ES-I3 (cell line): Measurements from ENCODE around the gene PCIF1.
A peak's percentile ranks its signal among the peaks of the same experiment; 100 is the strongest.

Experiments
- H3K36me3 ChIP-seq: 2 replicates; pipeline ENCODE4 v1.6.1; 2013; ENCODE audit warnings: mild to moderate bottlenecking, low read length, control low read depth, moderate library complexity; ENCODE audit not compliant: insufficient read depth
- H3K4me1 ChIP-seq: 2 replicates; pipeline ENCODE4 v1.6.1; 2013; ENCODE audit warnings: mild to moderate bottlenecking, control low read depth, low read length; ENCODE audit not compliant: insufficient read depth
- H3K9ac ChIP-seq: 2 replicates; pipeline ENCODE4 v1.6.1; 2013; ENCODE audit warnings: low read depth, mild to moderate bottlenecking, low read length, moderate library complexity
- H3K9me3 ChIP-seq: 2 replicates; pipeline ENCODE4 v1.6.1; 2013; ENCODE audit warnings: mild to moderate bottlenecking, low read length, moderate library complexity; ENCODE audit not compliant: control insufficient read depth, insufficient read depth

The PCIF1 gene

DNA sequence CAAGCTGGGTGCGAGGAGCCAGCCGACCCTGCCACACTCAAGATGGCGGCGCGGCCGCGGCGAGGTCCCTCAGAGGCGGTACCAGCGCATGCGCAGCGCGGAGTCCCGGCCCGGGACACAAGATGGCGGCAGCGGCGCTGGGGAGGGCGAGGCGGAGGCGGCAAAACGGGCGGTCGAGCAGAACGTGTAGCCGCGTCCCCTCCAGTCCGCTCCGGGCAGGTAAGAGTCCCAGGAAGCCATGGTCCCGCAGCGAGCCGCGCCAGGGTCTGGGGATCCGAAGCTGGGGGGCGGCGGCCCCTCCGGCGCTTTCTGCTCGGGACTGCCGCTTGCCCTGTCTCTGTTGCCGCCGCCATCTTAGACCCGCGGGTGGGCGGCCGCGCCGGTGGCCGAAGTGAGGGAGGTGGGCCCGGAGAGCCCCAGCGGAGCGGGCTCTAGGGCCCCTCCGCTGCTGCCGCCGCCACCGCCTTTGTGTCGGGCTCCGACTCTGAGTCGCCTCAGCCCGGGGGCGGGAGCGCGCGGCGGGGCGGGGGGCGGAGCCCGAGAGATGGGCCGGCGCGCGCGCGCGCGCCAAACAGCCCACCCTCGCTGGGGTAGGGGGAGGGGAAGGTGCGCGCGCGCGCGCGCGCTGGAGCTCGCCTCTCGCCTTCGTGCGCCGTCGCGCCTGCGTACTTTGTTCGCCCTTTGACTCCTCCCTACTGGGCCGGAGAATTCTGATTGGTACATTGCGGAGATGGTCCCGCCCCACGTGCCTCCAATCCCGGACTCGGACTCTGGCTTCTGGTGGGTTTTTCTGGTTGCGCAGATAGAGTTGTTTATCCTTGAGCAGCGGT, at the start of gene PCIF1:
TSS of gene PCIF1 (plus strand) at position 98 of the 830 bp plus-strand sequence. CDS start 4,317 bp downstream, outside the sequence.
- Histone ChIP-seq H3K9ac (peak within 1 kb of the TSS; percentile 98), H3K4me1 (peaks cover 17% of the 10 kb centered on the region), H3K9me3 (no peaks in the 10 kb centered on the region), H3K36me3 (peaks cover 3% of the 10 kb centered on the region; the same call in 1 of the 2 replicates)

DNA sequence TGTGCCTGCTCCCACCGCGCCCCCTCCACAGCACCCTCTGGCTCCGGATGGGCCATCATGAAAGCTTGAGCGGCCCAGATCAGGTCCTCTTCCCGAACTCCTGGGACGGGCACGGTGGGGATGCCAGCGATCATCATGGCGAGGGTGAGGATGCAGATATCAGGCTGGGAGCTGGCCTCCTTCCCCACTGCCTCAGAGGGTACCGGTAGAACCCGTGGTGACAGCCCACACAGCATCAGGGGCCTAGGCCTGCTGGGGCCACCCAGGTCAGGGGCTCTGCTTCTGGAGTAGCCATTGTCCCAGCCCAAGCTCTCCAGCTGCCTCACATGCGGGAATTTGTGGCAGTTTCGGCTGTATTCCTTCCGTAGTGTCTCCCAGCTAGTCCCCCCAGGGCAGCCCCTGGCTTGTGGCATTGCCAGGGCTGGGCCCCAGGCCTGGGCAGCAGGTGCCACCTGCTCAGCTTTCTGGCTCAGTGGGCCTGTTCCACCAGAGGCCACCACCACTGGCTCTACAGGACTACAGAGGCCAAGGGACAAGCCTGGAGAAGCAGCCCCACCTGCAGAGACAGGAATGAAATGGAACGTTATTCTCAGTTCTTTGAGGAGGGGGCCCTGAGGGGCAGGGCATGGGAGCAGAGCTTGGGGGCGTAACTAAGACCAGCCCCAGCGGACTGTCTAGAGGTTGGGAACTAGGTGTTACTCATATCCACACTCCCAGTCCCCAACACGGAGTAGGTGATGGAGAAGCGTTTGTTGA, 47.7 kb upstream of the PCIF1 start:
- H3K9me3 ChIP-seq, result no peaks in the 10 kb centered on the region
- peaks cover 3% of the 10 kb centered on the region; the same call in 1 of the 2 replicates for H3K36me3 ChIP-seq
- no peak overlapping the region for H3K9ac ChIP-seq
- H3K4me1 ChIP-seq, result no peaks in the 10 kb centered on the region

DNA sequence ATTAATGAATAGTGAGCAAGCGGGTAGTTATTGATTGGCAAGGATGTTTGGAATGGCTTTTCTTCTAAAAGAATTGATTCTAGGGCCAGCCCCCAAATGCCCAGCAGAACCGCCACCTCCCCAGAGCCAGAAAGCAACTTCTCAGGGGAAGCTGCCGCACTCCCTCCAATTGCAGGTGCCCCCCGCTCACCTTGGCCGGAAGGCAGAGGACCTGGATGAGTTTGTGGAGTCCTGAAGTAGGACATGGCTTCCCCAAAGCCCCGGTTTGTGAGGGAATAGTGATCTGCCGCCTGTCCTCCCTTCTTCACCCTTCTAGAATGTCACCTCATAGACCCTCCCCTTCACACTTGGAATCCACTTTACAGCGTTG, 47.2 kb upstream of the PCIF1 start, which contains the start of gene SPATA25:
TSS of gene SPATA25 (minus strand) at position 277 of the 370 bp plus-strand sequence. CDS start at position 245, 32 bp downstream.
- peaks cover 3% of the 10 kb centered on the region; the same call in 1 of the 2 replicates for H3K36me3 ChIP-seq
- no peaks in the 10 kb centered on the region for H3K9me3 ChIP-seq
- no peak within 1 kb of the TSS for H3K9ac ChIP-seq
- H3K4me1 ChIP-seq, result no peaks in the 10 kb centered on the region

DNA sequence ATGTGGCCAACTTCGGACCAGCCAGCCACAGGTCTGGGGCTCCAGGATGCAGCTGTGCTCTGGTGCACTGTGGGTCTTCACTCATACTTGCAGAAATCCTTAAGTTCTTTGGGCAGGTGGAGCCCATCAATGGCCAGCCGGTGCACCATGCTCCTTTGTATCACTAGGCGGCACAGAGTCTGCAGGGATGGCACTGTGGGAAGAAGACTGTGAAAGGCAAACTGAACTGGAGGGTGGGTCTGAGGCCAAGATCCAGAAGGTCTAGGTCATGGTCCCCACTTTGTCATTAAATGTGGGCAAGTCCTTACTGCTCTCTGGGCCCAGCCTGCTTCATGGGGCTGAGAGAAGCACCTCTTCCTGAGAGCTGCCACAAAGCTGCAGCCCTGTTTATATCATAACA, 45.8 kb upstream of the PCIF1 start:
- no peaks in the 10 kb centered on the region for H3K4me1 ChIP-seq
- no peaks in the 10 kb centered on the region; the same call in 1 of the 2 replicates for H3K36me3 ChIP-seq

DNA sequence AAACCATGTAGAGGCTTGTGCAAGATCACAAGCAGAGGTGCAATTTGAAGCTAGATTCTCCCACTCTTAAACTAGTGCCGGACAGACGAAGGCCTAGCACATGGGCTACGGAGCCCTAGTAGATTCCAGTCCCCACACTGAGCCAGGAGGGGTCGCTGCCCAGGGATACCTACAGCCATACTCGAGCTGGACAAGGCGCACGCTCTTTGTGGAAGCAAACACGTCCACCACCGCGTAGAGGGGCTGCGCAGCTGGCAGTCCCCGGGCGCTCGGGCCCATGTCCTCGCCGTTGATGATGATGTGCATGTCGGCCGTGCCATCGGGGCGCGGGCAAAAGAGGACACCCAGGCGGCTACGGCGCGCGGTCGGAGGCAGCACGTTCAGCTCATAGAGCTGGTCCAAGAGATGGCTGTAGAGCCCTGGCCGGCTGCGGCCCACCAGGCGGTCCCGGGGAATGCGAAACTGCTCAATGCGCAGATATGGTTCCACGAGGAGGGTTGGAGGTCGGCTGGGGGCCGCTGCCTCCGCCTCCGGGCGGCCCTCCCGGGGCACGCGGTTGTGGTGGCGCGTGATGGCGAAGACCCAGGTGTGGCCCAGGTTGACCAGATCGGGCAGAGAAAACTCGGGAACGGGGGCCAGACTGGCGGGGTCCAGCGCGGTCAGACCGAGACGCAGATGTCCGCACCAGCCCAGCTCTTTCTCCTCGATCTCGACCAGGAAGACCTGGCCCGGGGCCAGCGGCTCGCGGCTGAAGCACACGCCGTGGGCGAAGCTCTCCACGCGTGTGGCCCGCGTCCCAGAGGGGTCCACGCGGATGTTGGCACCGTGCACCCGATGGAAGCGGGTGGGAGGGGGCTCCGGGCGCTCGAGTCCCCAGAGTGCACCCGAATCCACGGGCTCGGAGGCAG, 44.2 kb upstream of the PCIF1 start:
- H3K4me1 ChIP-seq, result no peaks in the 10 kb centered on the region
- peaks cover 3% of the 10 kb centered on the region; the same call in 1 of the 2 replicates for H3K36me3 ChIP-seq
- H3K9me3 ChIP-seq, result no peaks in the 10 kb centered on the region
- H3K9ac ChIP-seq, result peak overlapping the region; percentile 76

More for the DNA sequence above, 45.8 kb upstream of the PCIF1 start:
- no peak overlapping the region for H3K9ac ChIP-seq
- no peaks in the 10 kb centered on the region for H3K9me3 ChIP-seq

DNA sequence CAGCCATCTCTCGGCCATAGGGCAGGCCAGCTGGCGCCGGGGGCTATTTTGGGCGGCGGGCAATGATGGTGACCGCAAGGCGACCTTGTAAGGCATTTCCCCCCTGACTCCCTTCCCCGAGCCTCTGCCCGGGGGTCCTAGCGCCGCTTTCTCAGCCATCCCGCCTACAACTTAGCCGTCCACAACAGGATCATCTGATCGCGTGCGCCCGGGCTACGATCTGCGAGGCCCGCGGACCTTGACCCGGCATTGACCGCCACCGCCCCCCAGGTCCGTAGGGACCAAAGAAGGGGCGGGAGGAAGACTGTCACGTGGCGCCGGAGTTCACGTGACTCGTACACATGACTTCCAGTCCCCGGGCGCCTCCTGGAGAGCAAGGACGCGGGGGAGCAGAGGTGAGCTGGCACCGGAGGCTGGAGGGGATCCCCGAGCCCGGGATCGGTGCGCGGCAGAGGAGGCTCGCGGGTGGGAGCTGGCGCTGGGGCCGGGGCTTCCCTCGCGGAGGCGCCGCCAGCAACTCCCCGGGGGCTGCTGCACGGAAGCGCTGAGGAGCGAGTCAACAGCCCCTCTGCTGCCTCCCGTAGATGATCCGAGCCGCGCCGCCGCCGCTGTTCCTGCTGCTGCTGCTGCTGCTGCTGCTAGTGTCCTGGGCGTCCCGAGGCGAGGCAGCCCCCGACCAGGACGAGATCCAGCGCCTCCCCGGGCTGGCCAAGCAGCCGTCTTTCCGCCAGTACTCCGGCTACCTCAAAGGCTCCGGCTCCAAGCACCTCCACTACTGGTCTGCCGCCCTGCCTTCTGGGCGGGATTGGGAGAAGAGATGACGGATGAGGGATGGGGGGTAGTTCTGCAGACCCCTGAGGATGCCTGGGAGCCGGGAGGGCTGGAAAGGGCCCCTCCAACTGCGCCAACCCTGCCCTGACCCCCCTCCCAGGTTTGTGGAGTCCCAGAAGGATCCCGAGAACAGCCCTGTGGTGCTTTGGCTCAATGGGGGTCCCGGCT, 43.2 kb upstream of the PCIF1 start, which contains the start of the genes CTSA and NEURL2:
TSS of gene CTSA (plus strand) at position 351 of the 999 bp plus-strand sequence. CDS start at position 585, 234 bp downstream.
TSS of gene NEURL2 (minus strand) at position 224 of the 999 bp plus-strand sequence. CDS start at position 7, 217 bp downstream.
- Histone ChIP-seq H3K9ac (peak within 1 kb of the TSS; percentile 76), H3K9me3 (no peaks in the 10 kb centered on the region), H3K4me1 (no peaks in the 10 kb centered on the region), H3K36me3 (peaks cover 3% of the 10 kb centered on the region; the same call in 1 of the 2 replicates)

DNA sequence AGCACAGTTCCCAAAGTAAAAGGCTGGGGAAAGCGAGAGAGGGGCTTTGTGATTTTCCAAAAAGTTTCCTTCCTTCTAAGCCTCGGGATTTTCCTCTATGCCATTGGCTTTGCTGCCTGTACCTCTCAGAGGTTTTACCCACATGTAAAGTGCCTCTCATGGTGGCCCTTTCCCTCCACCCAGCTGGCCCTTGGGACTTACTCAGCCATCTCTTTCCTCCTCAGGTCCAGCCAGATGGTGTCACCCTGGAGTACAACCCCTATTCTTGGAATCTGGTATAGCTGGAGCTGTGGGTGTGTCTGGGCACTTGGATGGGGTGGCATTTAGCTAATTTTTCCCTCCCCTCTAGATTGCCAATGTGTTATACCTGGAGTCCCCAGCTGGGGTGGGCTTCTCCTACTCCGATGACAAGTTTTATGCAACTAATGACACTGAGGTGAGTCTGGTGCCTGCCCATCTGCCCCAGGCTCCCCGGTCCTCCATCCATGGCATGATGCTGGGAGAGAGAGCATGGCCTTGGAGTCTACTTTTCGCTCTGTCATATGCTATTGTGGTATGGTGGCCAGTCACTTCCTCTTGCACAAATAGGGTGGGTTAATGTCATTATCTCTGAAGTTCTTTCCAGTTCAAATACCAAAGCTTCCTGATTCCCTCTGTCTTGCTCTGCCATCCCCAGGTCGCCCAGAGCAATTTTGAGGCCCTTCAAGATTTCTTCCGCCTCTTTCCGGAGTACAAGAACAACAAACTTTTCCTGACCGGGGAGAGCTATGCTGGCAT, 42.2 kb upstream of the PCIF1 start:
- Histone ChIP-seq H3K9ac (peak overlapping the region; percentile 76; the same call in 1 of the 2 replicates), H3K36me3 (peaks cover 3% of the 10 kb centered on the region; the same call in 1 of the 2 replicates), H3K4me1 (no peaks in the 10 kb centered on the region), H3K9me3 (no peaks in the 10 kb centered on the region)

DNA sequence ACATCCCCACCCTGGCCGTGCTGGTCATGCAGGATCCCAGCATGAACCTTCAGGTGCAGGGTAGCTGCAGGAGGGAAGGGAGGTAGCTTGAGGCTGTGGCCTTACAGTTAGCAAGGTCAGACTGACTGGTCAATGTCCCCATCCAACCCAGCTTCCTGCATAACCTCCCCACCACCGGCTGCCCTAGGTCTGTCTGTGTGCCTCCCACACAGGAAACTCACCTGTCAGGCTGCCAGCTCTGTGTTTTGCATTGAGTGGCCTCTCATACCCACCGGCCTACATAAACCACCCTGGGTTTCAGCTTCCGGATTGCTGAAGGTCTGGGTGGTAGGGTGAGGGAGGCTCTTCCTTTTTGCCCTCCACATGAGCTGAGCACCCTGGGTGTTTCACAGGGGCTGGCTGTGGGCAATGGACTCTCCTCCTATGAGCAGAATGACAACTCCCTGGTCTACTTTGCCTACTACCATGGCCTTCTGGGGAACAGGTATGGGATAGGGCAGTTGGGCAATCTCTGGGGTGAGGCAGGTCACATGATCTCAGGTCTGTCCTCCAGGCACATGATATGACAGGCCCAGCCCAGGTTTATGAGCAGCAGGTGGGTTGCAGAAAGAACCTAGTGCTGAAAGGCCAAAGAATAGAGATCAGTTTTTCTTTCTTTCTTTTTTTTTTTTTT, 41.5 kb upstream of the PCIF1 start:
- H3K4me1 ChIP-seq, result no peaks in the 10 kb centered on the region
- H3K9me3 ChIP-seq, result no peaks in the 10 kb centered on the region
- no peak overlapping the region for H3K9ac ChIP-seq
- peaks cover 3% of the 10 kb centered on the region; the same call in 1 of the 2 replicates for H3K36me3 ChIP-seq

DNA sequence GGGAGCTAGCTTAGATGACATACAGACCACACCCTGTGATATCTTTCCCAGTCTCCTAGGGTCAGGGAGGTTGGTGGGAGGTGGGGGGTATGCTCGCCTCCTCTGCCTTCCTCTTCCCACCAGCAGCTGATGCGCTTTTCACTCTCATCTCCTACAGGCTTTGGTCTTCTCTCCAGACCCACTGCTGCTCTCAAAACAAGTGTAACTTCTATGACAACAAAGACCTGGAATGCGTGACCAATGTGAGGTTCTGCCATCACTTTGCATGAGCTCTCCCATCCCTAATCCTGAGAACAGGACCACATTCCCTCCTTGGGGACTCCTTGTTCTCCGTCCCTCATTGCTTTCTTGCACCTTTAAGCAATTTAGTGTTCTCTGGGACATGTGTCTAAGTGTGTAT, 40.7 kb upstream of the PCIF1 start:
- Histone ChIP-seq H3K9me3 (no peaks in the 10 kb centered on the region), H3K36me3 (peaks cover 3% of the 10 kb centered on the region; the same call in 1 of the 2 replicates)

DNA sequence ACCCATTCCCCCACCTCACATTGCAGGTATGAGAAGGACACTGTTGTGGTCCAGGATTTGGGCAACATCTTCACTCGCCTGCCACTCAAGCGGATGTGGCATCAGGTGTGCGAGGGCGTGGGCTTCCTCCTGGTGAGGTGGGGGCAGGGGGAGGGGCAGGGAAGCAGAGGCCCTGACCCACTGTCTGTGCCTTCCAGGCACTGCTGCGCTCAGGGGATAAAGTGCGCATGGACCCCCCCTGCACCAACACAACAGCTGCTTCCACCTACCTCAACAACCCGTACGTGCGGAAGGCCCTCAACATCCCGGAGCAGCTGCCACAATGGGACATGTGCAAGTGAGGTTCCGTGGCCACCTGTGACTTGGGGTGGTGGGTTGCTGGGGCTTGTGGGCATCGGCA, 39.7 kb upstream of the PCIF1 start:
- H3K9ac ChIP-seq, result no peak overlapping the region
- no peaks in the 10 kb centered on the region for H3K4me1 ChIP-seq
- H3K9me3 ChIP-seq, result no peaks in the 10 kb centered on the region
- H3K36me3 ChIP-seq, result peaks cover 3% of the 10 kb centered on the region; the same call in 1 of the 2 replicates

More for the DNA sequence above, 40.7 kb upstream of the PCIF1 start:
- Histone ChIP-seq H3K9ac (no peak overlapping the region), H3K4me1 (no peaks in the 10 kb centered on the region)

DNA sequence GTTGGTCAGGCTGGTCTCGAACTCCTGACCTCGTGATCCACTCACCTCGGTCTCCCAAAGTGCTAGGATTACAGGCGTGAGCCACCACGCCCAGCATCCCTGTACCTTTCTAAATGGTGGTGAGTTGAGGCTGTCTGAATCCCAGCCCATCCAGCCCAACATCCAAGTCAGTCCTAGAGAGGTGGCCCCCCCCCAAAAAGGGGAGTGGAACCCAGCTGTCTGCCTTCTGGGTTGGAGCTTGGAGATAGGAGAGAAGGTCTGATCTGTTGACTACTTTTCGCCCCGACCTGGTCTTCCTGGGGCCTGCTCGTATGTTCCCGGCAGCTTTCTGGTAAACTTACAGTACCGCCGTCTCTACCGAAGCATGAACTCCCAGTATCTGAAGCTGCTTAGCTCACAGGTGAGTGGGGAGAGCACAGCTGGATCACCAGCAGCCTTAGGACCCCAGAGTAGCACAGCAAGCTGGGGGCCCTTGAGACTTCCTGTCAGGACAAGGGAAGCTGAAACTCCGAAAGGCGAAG, 37.8 kb upstream of the PCIF1 start:
- Histone ChIP-seq H3K4me1 (no peaks in the 10 kb centered on the region), H3K9ac (no peak overlapping the region), H3K9me3 (no peaks in the 10 kb centered on the region), H3K36me3 (peaks cover 11% of the 10 kb centered on the region; the same call in 1 of the 2 replicates)
